KMS-11 (cell line): Measurements from ENCODE around the gene BRSK1.

Source experiments
- H2AFZ ChIP-seq: fragments of 200-600 bp; sonication (generic); 2 replicates; pipeline ENCODE4 v1.6.1; 2016; ENCODE audit warnings: antibody characterized with exemption, mixed run types, low read depth
- H3K27ac ChIP-seq: fragments of 200-600 bp; sonication (generic); 2 replicates; pipeline ENCODE4 v1.6.1; 2016; ENCODE audit warnings: mild to moderate bottlenecking, mixed run types
- H3K27me3 ChIP-seq: fragments of 200-600 bp; sonication (generic); 2 replicates; pipeline ENCODE4 v1.6.1; 2017; ENCODE audit warnings: mild to moderate bottlenecking, low read depth, mixed run types, moderate library complexity; ENCODE audit not compliant: insufficient read depth
- H3K36me3 ChIP-seq: fragments of 200-600 bp; sonication (generic); 2 replicates; pipeline ENCODE4 v1.6.1; 2017; ENCODE audit warnings: mild to moderate bottlenecking, mixed run types; ENCODE audit not compliant: insufficient read depth
- H3K4me1 ChIP-seq: fragments of 200-600 bp; sonication (generic); 2 replicates; pipeline ENCODE4 v1.6.1; 2016; ENCODE audit warnings: mild to moderate bottlenecking, low read depth, mixed run types; ENCODE audit not compliant: poor library complexity, severe bottlenecking
- H3K4me2 ChIP-seq: fragments of 200-600 bp; sonication (generic); 2 replicates; pipeline ENCODE4 v1.7.0; 2016; ENCODE audit warnings: mild to moderate bottlenecking, mixed run types
- H3K4me3 ChIP-seq: fragments of 200-600 bp; sonication (generic); IDR thresholded peaks from 2 replicates; pipeline ENCODE4 v1.6.1; 2017; ENCODE audit warnings: low read depth, low read length, mixed read lengths; ENCODE audit not compliant: insufficient read depth
- H3K79me2 ChIP-seq: fragments of 200-600 bp; sonication (generic); 2 replicates; pipeline ENCODE4 v1.6.1; 2016; ENCODE audit warnings: low read depth, mixed run types; ENCODE audit not compliant: insufficient read depth
- H3K9ac ChIP-seq: fragments of 200-600 bp; sonication (generic); 2 replicates; pipeline ENCODE4 v1.6.1; 2016; ENCODE audit warnings: mild to moderate bottlenecking, mixed run types
- H4K20me1 ChIP-seq: fragments of 200-600 bp; sonication (generic); 2 replicates; pipeline ENCODE4 v1.6.1; 2016; ENCODE audit warnings: mild to moderate bottlenecking, mixed run types; ENCODE audit not compliant: insufficient read depth
- TF ChIP-seq, protein P1 (sequence below): fragments of 200-600 bp; sonication (generic); conservative IDR thresholded peaks from 2 replicates; pipeline ENCODE4 v1.6.1; 2017; ENCODE audit warnings: low read depth, mild to moderate bottlenecking, antibody characterized with exemption, low read length, moderate library complexity, mixed read lengths

Gene BRSK1

DNA sequence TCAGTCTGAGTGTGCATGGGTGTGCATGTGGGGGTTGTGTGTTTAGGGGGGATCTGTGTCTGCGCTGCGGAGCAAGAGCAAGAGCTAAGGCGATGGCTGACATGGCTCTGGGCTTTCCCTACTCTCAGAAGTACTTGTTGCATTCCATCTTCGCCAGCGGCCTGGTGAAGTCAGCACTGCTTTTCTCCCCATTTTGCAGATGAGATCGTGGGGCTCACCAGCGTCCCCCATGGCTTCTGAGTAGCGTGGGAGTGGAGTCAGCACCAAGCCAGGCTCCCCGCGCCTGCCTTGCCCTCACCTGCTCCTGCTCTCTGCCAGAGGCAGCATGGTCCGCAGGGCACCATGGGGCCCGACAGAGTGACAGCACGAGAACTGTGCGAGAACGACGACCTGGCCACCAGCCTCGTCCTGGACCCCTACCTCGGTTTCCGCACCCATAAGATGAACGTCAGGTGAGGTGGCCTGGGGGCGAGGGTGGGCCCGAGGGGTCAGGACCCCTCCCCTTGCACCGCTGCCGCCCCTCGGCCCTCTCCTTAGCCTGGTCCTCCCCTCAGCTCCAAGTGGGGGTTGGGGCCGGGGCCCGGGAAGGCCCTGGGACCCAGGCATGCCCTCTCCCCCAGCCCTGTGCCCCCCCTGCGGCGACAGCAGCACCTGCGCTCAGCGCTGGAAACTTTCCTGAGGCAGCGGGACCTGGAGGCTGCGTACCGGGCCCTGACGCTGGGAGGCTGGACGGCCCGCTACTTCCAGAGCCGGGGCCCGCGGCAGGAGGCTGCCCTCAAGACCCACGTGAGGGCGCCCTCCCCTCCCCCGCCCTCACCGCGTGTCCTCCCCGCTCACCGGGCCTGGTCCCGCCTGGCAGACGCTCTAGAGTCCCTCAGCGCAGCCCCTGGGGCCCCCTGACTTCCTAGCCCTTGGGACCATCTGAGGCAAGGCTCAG, 58.1 kb downstream of the BRSK1 start:
- TF ChIP-seq, protein P1, sequence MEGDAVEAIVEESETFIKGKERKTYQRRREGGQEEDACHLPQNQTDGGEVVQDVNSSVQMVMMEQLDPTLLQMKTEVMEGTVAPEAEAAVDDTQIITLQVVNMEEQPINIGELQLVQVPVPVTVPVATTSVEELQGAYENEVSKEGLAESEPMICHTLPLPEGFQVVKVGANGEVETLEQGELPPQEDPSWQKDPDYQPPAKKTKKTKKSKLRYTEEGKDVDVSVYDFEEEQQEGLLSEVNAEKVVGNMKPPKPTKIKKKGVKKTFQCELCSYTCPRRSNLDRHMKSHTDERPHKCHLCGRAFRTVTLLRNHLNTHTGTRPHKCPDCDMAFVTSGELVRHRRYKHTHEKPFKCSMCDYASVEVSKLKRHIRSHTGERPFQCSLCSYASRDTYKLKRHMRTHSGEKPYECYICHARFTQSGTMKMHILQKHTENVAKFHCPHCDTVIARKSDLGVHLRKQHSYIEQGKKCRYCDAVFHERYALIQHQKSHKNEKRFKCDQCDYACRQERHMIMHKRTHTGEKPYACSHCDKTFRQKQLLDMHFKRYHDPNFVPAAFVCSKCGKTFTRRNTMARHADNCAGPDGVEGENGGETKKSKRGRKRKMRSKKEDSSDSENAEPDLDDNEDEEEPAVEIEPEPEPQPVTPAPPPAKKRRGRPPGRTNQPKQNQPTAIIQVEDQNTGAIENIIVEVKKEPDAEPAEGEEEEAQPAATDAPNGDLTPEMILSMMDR = no peak
- Histone ChIP-seq H3K4me2 (peak overlapping the region; percentile 57; the same call in 1 of the 2 replicates), H3K4me1 (peaks cover 12% of the 10 kb centered on the region), H3K4me3 (no peak overlapping the region), H3K27me3 (no peaks in the 10 kb centered on the region; the same call in 1 of the 2 replicates), H2AFZ (no peak overlapping the region), H4K20me1 (no peaks in the 10 kb centered on the region), H3K79me2 (peaks cover 11% of the 10 kb centered on the region), H3K9ac (no peak overlapping the region; the same call in 1 of the 2 replicates), H3K36me3 (no peaks in the 10 kb centered on the region), H3K27ac (no peak overlapping the region)

DNA sequence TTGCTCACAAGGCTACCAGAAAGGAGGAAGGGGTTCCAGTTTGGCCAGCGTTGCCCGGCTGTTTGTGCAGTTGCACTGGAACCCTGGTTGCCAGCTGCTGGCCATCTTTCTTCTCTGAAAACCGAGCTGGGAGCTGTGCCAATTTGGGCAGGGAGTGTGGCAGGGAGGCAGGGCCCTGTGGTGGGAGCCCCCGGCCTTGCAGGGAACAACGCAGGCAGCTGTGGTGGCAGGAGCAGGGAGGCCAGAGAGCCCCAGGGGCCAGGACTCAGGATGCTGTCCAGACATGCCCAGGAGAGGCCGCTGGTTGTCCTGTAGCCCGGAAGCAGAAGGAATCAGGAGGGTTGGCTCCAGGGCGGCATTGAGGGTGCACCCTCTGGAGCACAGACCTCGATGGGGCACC, 60.6 kb downstream of the BRSK1 start:
- H3K36me3 ChIP-seq = no peaks in the 10 kb centered on the region
- H2AFZ ChIP-seq = no peak overlapping the region
- no peak overlapping the region for H3K4me2 ChIP-seq
- H3K4me3 ChIP-seq = no peak overlapping the region
- peaks cover 11% of the 10 kb centered on the region for H3K79me2 ChIP-seq
- TF ChIP-seq, protein P1 = no peak
- H3K27me3 ChIP-seq = no peaks in the 10 kb centered on the region
- H3K4me1 ChIP-seq = no peaks in the 10 kb centered on the region
- no peaks in the 10 kb centered on the region for H4K20me1 ChIP-seq
- H3K9ac ChIP-seq = no peak overlapping the region
- H3K27ac ChIP-seq = no peak overlapping the region

DNA sequence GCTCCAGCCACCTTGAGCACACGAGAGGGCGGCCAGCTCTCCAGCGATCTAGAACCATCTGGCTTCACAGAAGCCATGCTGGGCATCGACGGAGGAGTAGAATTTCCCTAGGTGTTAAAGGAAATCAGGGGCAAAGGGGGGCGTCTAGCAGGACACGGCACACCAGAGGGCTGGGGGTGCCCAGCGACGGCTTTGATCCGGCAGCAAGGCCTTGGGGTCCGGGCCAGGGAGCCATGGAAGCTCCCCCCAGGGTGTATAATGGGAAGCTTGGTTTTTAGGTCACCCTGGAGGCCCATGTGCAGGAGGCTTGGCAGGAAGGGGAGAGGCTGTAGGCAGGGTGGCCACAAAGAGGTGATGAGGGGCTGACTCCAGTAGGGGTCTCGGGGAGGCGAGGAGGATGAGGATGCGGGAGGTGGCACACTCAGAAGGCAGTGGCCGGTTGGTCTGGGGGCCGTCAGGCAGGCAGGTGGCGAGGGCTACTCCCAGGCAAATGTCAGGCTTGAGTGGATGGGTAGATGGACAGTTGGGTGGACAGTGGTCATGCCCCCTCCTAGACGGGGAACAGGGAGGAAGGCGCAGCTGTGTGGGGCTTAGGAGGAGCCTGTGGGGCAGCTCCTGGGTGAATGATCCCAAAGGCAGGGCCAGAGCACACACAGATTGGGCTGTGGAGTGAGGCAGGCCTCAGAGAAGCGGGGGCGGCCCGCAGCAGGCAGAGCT, 61.5 kb downstream of the BRSK1 start:
- Histone ChIP-seq H4K20me1 (no peaks in the 10 kb centered on the region), H3K4me2 (no peak overlapping the region), H3K36me3 (no peaks in the 10 kb centered on the region), H3K27me3 (no peaks in the 10 kb centered on the region; the same call in 1 of the 2 replicates), H3K9ac (no peak overlapping the region), H2AFZ (no peak overlapping the region), H3K79me2 (peaks cover 8% of the 10 kb centered on the region), H3K4me1 (no peaks in the 10 kb centered on the region), H3K4me3 (no peak overlapping the region), H3K27ac (no peak overlapping the region)
- TF ChIP-seq, protein P1 = no peak

DNA sequence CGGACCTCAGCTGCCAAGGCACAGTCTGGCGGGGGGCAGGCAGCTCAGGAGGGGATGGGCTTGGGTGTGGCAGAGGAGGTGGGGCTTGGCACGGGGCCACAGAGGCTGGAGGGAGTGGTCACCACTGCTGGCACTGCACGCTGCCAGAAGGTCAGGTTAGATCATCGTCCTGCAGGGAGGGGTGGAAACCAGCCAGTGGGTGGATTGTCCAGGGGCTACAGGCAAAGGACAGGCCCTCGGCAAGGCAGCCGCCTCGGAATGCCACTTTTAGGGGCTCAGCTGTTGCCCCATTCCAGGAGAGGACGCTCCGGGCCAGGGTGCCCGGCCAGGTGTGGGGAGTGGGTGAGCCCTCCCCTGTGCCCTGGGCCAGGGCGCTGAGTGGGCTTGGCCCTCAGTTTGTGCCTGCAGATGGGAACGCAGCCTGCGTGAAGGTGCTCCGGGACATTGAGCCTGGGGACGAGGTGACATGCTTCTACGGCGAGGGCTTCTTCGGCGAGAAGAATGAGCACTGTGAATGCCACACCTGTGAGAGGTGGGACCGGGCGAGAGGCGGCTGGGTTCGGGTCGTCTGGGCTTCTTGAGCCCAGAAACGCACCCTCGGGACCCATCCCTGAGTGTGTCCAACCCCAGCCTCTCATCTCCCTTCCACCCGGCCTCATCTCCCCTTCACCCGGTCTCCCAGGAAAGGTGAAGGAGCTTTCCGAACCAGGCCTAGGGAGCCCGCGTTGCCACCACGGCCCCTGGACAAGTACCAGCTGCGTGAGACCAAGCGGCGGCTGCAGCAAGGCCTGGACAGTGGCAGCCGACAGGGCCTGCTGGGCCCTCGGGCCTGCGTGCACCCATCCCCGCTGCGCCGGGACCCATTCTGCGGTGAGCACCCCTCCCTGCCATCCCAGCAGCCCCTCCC, 62.3 kb downstream of the BRSK1 start:
- Histone ChIP-seq H3K4me1 (no peaks in the 10 kb centered on the region), H3K9ac (no peak overlapping the region), H4K20me1 (no peaks in the 10 kb centered on the region), H3K4me3 (no peak overlapping the region), H3K27me3 (peaks cover under 1% of the 10 kb centered on the region; the same call in 1 of the 2 replicates), H3K36me3 (no peaks in the 10 kb centered on the region), H3K27ac (no peak overlapping the region), H2AFZ (no peak overlapping the region), H3K79me2 (0 out of 2 replicates have a peak, but pooled peaks cover under 1% of the 10 kb centered on the region), H3K4me2 (no peak overlapping the region)
- TF ChIP-seq, protein P1 = no peak
